GM10248 (cell line): ENCODE data around the gene RNF224.

ENCODE experiments used
- CTCF ChIA-PET: fragments of 300-600 bp; sonication (Branson Sonifier 250); formaldehyde crosslinking; extraction: SDS; loops from one replicate; lab custom pipeline; 2021; ENCODE audit warnings: antibody characterized with exemption; lab: Yijun Ruan, JAX
- POLR2A ChIA-PET: fragments of 350-650 bp; sonication (Branson Sonifier 250); formaldehyde crosslinking; extraction: SDS; loops from one replicate; lab custom pipeline; 2020; ENCODE audit warnings: antibody characterized with exemption; lab: Yijun Ruan, JAX
- DNase-seq: peaks from one replicate; pipeline ENCODE4 v3.0.0; 2012; ENCODE audit errors: extremely low spot score
- CTCF ChIP-seq: IDR thresholded peaks from 2 replicates; pipeline ENCODE4 v1.5.1; 2012; ENCODE audit warnings: mild to moderate bottlenecking, low read depth; ENCODE audit errors: extremely low read depth, missing control alignments, control extremely low read depth

Gene RNF224

GRCh38 chr9:137191245-137191644 is 36.1 kb upstream of the RNF224 start:
- POLR2A ChIA-PET = no interaction called here
- no peak for DNase-seq
- CTCF ChIA-PET = interaction anchor here (1.7 to 4.0 kb wide), 2 partner anchors 36 to 45 kb away, joined by 9 to 17 read pairs; partner anchors contain the start of gene RNF224
- TF ChIP-seq CTCF = no peak

- DNase-seq = no peak
- ChIA-PET CTCF (interaction anchor here (1.7 to 4.0 kb wide), 2 partner anchors 35 to 45 kb away, joined by 9 to 17 read pairs; partner anchors contain the start of gene RNF224), POLR2A (no interaction called here)
- no peak for TF ChIP-seq CTCF
Measured at GRCh38 chr9:137191691-137192447, 35.4 kb upstream of the RNF224 start.

- no peak for TF ChIP-seq CTCF
- ChIA-PET POLR2A (interaction anchor here (0.6 kb wide), 1 partner anchor 24 kb away, joined by 4 read pairs; no protein-coding TSS in a partner anchor), CTCF (interaction anchor here (1.3 to 4.0 kb wide), 3 partner anchors 17 to 44 kb away, joined by 3 to 17 read pairs (median 9); partner anchors contain the start of gene RNF224)
- DNase-seq = no peak
Measured at GRCh38 chr9:137192448-137192780, 34.9 kb upstream of the RNF224 start.

GRCh38 chr9:137192859-137193258 is 34.4 kb upstream of the RNF224 start:
- DNase-seq = no peak
- TF ChIP-seq CTCF = no peak
- ChIA-PET POLR2A (interaction anchor here (0.6 kb wide), 1 partner anchor 23 kb away, joined by 4 read pairs; no protein-coding TSS in a partner anchor), CTCF (interaction anchor here (1.3 to 4.0 kb wide), 3 partner anchors 17 to 44 kb away, joined by 3 to 17 read pairs (median 9); partner anchors contain the start of gene RNF224)

- ChIA-PET CTCF (interaction anchor here (0.9 to 4.0 kb wide), 4 partner anchors 14 to 43 kb away, joined by 3 to 17 read pairs (median 8); partner anchors contain the start of gene RNF224), POLR2A (interaction anchor here (0.5 kb wide), 1 partner anchor 57 kb away, joined by 9 read pairs; no protein-coding TSS in a partner anchor)
- DNase-seq = no peak
- TF ChIP-seq CTCF = no peak
Measured at GRCh38 chr9:137193771-137194170, 33.5 kb upstream of the RNF224 start.

- CTCF ChIA-PET = interaction anchor here (0.9 to 4.0 kb wide), 4 partner anchors 13 to 43 kb away, joined by 3 to 17 read pairs (median 8); partner anchors contain the start of gene RNF224
- no peak for DNase-seq
- TF ChIP-seq CTCF = no peak
- POLR2A ChIA-PET = no interaction called here
Measured at GRCh38 chr9:137194388-137194787, 32.9 kb upstream of the RNF224 start.
